Uterus (tissue), 2 donors: ENCODE data around the gene BACH2.

Experiments used
- POLR2A ChIP-seq, 2 donors: fragments of 450-650 bp; IDR thresholded peaks; one replicate each; pipeline ENCODE4 v1.6.1; 2016; ENCODE audit warnings: antibody characterized with exemption in 2 of 2, mild to moderate bottlenecking in 1 of 2, moderate library complexity in 1 of 2
- TF ChIP-seq, protein P1 (sequence below), 4 experiments: fragments of 200-600 bp in 2 of 4; fragments of 450-650 bp in 2 of 4; sonication (generic) in 2 of 4; IDR thresholded peaks; one replicate each; pipeline ENCODE4 v1.5.1; 2016 to 2019; ENCODE audit warnings: antibody characterized with exemption in 4 of 4, mild to moderate bottlenecking in 2 of 4, moderate library complexity in 1 of 4

DNA sequence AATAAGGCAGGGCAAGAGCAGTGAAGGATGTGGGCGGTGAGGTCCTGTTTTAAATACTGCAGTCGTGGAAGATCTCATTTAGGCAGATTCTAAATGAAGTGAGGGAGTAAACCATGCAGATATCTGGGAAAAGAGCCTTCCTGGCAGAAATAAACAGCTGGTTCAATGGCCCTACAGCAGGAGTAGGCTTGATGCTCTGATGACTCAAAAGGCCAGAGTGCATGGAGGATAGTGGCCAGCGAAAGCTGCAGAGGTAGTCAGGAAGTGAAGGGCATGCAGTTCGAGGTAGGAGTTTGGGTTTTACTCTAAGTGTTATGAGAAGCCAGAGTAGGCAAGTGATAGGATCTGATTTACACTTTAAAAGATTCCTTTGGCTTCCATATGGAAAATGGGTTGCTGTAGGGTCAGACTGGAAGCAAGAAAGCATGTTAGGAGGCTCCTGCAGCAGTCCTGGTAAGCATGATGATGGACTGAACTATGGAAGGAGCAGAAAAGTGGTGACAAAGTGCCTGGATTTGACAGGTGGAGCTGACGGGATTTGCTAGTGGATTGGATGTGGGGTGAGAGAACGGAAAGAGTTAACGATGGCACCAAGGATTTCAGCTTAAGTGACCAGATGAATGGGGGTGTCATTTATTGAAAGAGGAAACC, 252.3 kb downstream of the BACH2 start:
- TF ChIP-seq, protein P1, sequence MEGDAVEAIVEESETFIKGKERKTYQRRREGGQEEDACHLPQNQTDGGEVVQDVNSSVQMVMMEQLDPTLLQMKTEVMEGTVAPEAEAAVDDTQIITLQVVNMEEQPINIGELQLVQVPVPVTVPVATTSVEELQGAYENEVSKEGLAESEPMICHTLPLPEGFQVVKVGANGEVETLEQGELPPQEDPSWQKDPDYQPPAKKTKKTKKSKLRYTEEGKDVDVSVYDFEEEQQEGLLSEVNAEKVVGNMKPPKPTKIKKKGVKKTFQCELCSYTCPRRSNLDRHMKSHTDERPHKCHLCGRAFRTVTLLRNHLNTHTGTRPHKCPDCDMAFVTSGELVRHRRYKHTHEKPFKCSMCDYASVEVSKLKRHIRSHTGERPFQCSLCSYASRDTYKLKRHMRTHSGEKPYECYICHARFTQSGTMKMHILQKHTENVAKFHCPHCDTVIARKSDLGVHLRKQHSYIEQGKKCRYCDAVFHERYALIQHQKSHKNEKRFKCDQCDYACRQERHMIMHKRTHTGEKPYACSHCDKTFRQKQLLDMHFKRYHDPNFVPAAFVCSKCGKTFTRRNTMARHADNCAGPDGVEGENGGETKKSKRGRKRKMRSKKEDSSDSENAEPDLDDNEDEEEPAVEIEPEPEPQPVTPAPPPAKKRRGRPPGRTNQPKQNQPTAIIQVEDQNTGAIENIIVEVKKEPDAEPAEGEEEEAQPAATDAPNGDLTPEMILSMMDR (IDR thresholded peaks at IDR 0.05) = no peak
- no peak for TF ChIP-seq POLR2A (IDR thresholded peaks at IDR 0.05)
